GM21423 (cell line): ENCODE measurements around the gene CHCHD3.

Experiments used
- ATAC-seq: cut with Tn5 transposase; IDR thresholded peaks from one replicate; pipeline ENCODE4 v1.9.1; 2021; ENCODE audit warnings: mild to moderate bottlenecking, moderate library complexity; ENCODE audit not compliant: unreplicated experiment

CHCHD3 gene

DNA sequence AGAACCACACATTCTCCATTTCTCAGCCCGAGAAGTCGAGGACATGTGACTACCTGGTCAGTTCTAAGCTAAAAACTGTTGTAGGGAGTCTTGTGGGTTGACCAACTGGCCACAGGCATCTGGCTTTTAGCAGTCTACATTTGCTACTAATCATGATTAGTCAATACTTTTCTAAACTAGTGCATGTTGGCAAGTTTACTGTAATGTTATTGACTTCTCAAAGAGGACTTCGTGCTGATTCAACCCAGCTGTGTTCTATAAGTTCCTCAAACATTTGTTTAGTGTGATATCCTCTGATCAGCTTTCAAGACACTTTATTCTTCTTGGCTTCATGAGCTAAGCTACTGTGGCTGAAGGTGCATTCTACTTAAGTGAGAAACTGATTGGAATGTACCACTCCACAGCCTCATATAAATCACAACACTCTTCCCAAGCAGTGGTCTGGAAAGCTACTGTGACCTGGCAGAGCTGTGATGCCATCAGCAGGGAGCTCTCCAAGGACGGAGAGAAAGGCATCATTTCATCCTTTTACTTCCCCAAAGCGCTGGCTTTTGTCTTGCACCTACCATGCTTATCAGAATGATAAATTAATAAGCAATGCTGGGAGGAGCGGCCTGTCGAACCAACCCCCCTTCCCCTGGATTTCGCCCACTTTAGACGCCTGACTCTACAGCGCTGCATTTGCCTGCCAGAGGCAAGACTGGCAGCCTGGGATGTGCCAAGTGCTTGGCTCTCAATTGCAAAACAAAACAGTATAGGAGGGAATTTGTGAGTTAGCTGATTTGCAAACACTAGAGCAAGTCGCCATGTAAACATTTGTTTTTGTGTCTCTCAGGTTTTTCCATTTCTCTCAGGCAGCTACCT, 298.9 kb downstream of the CHCHD3 start:
- no peak for ATAC-seq

GRCh38 chr7:132780822-132781221, 301.1 kb downstream of the CHCHD3 start:
- ATAC-seq, result no peak

DNA sequence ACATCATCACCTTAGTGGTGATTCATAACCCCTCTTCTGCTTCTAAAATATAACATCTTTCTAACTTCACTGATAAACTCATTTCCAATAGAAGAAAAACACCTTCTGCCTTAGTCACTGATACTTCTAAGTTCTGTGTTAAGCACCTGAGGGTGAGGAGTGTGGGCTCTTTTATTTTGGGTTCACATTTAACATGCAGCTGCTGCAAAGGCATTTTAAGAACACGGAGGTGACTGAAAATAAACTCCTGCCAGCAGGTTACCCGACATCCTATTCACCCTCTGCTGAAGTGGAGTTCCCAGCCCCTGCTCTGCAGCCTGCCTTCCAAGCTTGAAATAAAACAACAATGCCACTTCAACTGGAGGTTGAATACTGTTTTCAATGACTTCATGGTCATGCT, 302.7 kb downstream of the CHCHD3 start:
- ATAC-seq, result no peak

GRCh38 chr7:132778761-132779160, 303.1 kb downstream of the CHCHD3 start:
- ATAC-seq, result no peak

DNA sequence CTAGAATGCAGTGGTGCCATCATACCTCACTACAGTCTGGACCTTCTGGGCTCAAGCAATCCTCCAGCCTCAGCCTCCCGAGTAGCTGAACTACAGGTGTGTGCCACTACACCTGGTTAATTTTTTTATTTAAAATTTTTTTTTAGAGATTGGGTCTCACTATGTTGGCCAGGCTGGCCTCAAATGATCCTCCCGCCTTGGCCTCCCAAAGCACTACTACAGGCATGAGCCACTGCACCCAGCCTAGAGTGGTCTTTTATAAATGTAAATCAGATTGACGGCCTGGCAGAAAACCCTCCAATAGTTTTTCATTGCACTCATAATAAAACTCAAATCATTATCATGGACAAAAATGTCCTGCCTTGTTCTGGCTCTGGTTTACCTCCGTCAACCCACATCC, 303.9 kb downstream of the CHCHD3 start:
- ATAC-seq, result no peak

DNA sequence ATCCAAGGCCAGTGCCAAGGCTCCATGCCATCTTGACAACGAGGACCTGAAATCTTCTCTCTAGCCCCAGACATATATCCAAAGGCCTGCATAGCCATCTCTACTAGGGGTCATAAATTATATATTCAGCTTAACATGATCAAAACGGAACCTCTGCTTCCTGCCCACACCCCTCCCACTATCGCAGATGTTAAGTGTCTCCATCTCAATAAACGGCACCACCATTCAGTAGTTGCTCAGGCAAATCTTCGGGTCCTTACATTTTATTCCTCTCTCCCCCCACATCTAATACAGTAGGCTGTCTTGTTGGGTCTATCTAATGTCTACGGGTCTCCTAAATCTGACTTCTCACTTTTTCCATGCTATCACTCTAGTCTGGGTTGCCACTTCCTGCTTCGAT, 304.5 kb downstream of the CHCHD3 start:
- ATAC-seq, result no peak

DNA sequence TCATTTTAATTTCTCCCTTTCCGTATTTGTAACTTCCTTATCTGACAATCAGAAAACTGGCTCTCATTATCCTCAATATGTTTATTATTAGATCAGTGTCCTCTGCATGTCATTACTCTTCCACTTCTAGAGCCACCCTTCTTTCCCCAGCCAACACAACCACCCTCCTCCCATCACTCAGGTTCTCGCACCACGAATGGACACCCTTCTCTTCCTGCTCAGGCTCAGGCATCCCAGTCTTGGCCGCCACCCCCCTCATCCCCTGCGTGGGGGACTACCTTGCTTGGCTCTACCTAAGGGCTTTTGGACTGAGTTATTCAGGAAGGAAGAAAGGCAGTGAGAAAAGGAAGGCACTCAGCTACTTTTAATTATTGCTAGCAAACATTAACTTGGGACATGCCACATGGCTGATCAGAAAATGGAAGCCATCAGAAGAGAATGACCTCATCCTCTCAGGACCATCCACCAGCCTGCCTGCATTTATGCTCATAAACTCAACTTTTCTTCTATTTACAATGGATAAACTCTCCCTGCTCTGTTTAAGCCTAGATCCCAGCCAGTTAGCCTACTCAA, 305.8 kb downstream of the CHCHD3 start:
- no peak for ATAC-seq

DNA sequence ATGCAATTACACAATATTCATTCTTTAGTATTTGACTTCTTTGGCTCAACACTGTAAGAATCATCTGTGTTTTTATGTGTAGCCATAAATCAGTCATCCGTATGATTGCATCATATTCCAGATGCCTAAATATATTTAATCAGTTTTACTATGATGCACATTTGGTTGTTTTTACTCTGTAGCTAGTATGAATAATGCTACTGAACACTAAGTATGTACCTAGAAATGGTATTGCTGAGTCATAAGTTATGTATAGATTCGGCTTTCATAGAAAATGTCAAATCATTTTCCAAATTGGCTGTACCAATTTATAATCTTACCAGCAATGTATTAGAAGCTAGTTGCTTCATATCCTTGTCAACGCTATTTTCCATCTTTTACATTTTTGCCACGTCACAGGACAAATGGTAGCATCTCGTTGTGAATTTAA, 308.3 kb downstream of the CHCHD3 start:
- ATAC-seq, result no peak

- peak; percentile 59 for ATAC-seq
These were observed 310.6 kb downstream of the CHCHD3 start for GRCh38 chr7:132771301-132771730.

GRCh38 chr7:132770055-132770454, 311.8 kb downstream of the CHCHD3 start:
- ATAC-seq, result no peak

DNA sequence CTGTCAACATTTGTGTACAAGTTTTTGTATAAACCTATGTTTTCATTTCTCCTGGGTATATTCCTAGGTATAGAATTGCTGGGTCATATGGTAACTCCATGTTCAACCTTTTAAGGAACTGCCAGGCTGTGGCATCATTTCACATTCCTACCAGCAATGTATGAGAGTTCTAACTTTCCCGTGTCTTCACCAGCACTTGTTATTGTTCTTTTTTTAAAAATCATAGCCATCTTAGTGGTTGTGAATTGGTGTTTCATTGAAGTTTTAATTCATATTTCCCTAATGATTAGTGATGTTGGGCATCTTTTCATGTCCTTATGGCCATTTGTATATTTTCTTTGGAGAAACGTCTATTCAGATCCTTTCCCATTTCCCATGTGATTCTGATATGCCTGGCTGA, 312.6 kb downstream of the CHCHD3 start:
- ATAC-seq, result no peak

- ATAC-seq, result no peak
These were observed 313.8 kb downstream of the CHCHD3 start for GRCh38 chr7:132768099-132768498.

DNA sequence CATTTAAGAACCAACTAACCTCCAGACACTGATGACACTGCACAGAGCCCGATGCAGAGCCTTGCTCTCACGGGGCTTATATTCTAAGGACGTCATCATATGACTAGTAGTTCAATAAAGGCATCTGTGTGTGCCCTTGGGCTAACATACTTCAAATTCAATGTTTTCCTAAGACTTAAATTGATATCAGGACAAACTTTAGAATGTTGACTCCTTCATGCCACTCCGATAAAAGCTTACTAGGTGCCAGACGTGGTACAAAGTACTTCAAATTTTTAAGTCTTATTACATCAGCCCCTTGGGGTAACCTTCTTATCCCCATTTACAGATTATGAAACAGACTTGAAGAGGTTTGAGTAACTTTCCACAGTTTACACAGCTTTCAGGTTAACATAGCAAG, 314.5 kb downstream of the CHCHD3 start:
- no peak for ATAC-seq

GRCh38 chr7:132766660-132767059, 315.2 kb downstream of the CHCHD3 start:
- no peak for ATAC-seq

DNA sequence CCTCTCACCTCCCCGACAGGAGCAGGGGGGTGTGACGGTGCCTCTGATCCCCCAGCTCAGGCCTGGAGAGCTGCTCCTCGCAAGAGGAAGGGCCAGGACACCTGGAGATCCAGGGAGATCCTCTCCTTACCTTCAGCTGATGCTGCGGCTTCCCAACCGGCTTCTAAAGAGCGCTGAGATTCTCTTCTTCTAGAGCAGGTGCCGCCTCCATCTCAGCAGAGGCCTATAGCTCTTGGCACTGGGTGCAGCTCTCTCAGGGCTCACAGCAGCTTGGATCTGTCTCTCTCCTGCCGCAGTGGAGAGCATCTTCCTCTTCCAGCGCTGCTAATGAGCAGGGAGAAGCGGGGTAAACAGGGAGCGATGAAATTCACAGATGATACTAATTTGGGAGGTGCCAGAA, 316.0 kb downstream of the CHCHD3 start:
- ATAC-seq, result no peak

GRCh38 chr7:132764762-132765161, 317.1 kb downstream of the CHCHD3 start:
- no peak for ATAC-seq

DNA sequence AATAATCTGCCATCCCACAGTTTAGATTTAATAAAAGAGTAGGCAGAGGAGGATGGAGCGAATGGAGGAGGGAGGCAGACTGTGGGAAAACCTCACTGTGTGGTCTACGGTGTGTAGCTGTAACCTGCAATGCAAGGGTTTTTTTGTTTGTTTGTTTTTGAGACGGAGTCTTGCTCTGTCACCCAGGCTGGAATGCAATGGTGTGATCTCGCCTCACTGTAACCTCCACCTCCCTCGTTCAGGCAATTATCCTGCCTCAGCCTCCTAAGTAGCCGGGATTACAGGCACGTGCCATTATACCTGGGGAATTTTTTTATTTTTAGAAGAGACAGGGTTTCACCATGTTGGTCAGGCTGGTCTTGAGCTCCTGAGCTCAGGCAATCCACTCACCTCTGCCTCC, 321.0 kb downstream of the CHCHD3 start:
- ATAC-seq, result no peak

- ATAC-seq, result no peak
These were observed 321.7 kb downstream of the CHCHD3 start for GRCh38 chr7:132760244-132760623.

DNA sequence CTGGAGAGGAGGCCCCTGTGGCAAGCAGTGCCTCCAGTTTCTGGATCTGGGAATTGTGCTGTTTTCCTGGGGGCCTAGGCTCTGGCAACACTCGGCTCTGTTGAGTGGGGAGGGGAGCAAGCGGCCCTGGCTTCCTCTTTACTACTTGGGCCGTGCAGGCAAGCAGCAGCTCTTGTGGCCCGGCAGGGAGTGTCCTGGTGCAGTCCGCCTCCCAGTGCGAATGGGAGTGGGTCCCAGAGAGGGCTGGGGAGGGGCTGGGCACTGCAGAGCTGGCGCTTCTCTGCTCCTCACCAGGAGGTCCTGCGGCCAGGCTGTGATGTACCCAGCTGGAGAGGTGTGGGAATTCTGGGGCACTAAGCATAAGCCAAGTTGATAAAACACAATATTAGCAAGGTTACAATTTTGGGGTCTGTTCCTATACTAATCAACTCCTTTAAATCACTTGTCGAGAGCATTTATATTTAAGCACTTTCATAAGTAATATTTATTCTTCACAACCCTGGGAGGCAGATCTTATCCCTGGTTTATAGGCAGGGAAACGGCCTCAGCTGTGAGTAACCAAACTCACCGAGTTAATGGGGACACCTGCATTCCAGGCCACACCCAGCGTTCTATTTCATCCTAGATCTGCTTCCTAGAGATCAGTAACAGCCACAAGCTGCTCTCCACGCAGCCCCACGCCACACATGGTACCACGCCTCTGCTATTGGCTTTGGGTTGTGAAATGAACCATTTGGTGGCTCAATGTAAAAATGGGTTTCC, 322.2 kb downstream of the CHCHD3 start:
- ATAC-seq, result no peak

DNA sequence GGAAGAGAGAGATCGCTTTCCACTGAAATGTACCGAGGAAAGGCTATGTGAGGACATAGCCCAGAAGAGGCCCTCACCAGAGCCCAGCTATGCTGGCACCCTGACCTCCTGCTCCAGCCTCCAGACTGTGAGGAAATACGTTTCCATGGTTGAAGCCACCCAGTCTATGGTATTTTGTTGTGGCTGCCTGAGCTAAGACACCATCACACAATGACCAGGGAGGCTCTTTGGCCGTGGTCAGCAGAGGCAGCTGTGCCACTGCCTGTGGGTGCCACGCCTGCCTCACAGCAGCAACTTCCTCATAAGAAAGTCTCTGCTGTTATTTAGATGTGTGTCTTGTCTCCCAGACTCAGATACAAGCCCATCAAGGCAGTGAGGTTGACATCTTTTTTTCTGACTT, 322.9 kb downstream of the CHCHD3 start:
- ATAC-seq, result no peak

DNA sequence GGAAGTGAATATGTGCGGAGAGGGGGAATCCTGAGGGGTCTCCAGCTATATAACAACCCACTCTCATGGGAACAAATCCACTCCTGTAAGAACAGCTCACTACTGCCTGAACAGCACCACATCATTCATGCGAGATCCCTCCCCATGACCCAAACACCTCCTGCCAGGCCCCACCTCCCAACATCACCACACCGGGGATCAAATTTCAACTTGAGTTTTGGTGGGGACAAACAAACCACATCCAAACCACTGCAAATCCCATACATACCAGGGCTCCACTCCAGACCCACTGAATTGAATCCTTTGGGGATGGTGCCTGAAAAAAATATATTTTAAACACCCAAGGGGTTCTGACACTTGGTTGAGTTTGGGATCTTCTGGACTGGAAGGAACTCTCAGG, 324.1 kb downstream of the CHCHD3 start:
- no peak for ATAC-seq

- ATAC-seq, result no peak
These were observed 325.4 kb downstream of the CHCHD3 start for GRCh38 chr7:132756484-132756990.
